AG09309 (cell line): ENCODE data around the gene UQCR10.

Experiments
- DNase-seq: peaks from one replicate; pipeline ENCODE4 v3.0.0-alpha.2; 2010; ENCODE audit warnings: low read depth
- H3K4me3 ChIP-seq: 2 replicates; pipeline ENCODE4 v1.5.1; 2011; ENCODE audit warnings: mild to moderate bottlenecking, low read depth, low read length, moderate library complexity; ENCODE audit not compliant: control insufficient read depth
- TF ChIP-seq, protein P1 (sequence below): IDR thresholded peaks from 2 replicates; pipeline ENCODE4 v1.5.1; 2011; ENCODE audit warnings: mild to moderate bottlenecking, low read depth, low read length, inconsistent platforms; ENCODE audit not compliant: insufficient read depth, control insufficient read depth; ENCODE audit errors: missing control alignments

UQCR10 gene

DNA sequence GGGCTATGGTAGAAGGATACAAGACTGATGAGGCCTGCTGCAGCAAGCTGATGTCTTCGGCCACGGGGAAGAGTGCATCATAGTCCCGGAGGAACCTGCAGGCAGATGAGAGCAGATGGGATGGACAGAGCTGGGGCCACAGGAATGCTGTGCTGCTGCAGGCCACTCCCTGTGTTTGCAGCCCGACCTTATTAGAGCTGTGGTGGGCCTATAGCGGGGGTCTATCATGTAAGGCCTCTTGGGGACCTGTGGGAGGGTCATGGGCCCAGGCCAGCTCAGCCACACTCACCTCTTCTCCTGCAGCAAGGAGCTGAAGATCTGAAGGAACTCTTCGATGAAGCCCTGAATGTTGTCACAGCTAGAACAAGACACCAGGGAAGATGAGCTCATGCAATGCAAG, 39.0 kb downstream of the UQCR10 start:
- H3K4me3 ChIP-seq: no peak overlapping the region
- DNase-seq: no peak
- TF ChIP-seq, protein P1, sequence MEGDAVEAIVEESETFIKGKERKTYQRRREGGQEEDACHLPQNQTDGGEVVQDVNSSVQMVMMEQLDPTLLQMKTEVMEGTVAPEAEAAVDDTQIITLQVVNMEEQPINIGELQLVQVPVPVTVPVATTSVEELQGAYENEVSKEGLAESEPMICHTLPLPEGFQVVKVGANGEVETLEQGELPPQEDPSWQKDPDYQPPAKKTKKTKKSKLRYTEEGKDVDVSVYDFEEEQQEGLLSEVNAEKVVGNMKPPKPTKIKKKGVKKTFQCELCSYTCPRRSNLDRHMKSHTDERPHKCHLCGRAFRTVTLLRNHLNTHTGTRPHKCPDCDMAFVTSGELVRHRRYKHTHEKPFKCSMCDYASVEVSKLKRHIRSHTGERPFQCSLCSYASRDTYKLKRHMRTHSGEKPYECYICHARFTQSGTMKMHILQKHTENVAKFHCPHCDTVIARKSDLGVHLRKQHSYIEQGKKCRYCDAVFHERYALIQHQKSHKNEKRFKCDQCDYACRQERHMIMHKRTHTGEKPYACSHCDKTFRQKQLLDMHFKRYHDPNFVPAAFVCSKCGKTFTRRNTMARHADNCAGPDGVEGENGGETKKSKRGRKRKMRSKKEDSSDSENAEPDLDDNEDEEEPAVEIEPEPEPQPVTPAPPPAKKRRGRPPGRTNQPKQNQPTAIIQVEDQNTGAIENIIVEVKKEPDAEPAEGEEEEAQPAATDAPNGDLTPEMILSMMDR: no peak

DNA sequence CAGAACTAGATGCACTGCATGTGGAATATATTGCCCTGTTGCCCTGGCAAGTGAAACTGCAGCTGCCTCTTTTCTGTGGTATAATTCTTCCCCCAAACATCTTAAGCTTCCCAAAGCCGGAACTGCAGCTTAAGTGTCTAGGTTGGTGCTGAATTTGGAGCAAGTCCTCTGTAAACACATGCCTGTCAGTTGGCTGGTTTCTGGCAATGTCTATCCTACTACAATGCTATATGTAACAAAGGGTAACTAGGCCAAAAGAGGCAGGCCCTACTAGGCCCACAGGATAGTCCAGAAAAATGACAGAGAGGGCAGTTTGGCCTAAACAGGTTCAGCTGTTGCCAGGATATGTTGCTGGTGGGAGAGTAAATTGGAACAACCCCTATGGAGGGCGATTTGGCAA, 43.0 kb downstream of the UQCR10 start:
- TF ChIP-seq, protein P1: no peak
- no peak for DNase-seq

DNA sequence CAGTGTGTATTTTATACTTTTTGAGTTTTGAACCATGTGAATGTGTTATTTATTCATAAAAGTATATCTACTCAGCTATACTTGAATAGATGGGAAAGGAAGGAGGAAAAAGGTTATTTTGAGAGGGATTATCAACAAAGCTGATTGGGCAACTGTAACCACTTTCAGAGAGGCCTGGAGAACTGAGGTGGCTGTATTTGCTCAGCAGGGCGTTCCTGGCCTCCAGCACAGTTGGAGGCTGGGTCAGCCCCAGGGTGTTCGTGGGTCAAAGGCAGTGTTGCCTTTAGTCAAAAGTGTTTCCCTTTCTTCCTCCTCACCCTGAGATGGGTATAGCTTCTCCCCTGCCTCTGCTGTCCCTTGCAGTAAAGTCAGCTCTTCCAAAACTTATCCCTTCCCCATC, 44.2 kb downstream of the UQCR10 start:
- DNase-seq: no peak
- no peak overlapping the region for H3K4me3 ChIP-seq
- TF ChIP-seq, protein P1: no peak

More for the DNA sequence above, 43.0 kb downstream of the UQCR10 start:
- no peak overlapping the region for H3K4me3 ChIP-seq

DNA sequence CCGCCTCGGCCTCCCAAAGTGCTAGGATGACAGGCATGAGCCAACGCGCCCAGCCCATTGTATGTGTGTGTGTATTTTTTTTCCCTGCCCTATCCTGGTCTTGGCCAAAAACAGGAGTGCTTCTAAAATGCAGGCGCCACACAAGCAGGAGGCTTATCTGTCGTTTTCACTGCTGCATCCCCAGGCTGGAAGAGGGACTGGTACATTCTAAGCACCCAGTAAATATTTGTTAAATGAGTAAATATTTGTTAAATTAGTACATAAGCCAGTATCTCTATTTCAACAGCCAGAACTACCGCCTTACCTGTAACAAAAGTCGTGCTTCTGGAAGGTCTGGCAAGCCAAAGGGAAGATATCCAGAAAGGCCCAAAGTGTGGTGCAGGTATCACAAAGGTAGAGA, 46.0 kb downstream of the UQCR10 start:
- TF ChIP-seq, protein P1: no peak
- no peak overlapping the region for H3K4me3 ChIP-seq
- no peak for DNase-seq

DNA sequence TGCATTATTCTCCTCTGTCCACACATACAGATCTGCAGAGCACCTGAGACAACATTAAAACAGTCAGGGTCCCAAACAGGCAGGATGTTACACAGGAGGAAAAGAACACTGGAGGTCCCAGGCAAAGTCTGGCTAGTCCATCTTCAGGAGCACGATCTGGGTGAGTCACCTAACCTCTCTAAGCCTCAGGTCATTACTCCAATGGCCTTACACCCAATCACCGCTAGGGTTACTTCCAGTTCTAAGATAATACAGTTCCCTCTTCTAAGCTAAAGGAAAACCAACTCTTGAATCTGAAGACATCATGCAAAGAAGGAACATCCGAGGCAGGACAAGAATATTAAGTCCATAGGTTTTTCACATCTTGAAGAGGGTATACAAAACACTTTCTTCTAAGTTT, 46.4 kb downstream of the UQCR10 start:
- no peak overlapping the region for H3K4me3 ChIP-seq
- TF ChIP-seq, protein P1: no peak
- no peak for DNase-seq

DNA sequence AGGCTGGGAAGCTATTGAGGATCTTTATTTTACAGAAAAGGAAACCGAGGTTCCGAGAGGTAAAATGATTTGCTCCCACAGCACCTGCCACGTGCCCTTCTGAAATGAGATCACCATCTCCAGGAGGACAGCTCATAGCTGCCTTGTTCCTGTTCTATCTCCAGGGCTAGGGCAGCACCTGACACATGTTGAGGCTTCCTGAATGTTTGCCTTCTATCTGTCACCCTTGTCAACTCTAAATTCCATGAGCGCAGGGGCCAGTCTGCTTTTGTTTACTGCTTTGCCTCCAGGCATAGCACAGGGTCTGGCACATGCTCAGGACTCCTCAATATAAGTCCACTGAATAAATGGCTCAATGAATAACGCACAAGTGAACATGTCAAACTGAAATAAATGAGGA, 46.8 kb downstream of the UQCR10 start:
- H3K4me3 ChIP-seq: no peak overlapping the region
- TF ChIP-seq, protein P1: no peak
- DNase-seq: no peak

DNA sequence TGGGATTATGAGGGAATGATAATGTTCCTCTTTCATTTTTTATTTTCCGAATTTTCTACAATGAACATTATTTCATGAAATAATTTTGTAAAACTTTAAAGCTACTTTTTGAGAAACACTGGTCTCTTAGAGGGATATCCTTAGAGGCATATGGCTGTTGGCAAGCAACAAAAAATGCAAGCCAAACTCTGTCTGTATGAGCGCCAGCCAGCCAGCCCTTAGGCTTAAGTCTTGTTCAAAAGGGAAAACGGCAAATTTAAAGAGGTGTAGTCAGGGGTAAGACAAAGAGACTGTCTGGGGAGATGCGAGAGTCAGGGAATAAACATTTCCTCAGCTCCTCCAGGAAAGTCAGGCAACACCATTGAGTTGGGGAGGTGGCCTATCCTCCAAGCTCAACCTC, 48.4 kb downstream of the UQCR10 start:
- TF ChIP-seq, protein P1: no peak
- H3K4me3 ChIP-seq: no peak overlapping the region
- DNase-seq: no peak
